CD4-positive, alpha-beta T cell treated with Interleukin-21 for 1 hour (primary cell): ENCODE data around the gene PAK5.

Source experiments
- DNase-seq: peaks from one replicate; pipeline ENCODE4 v3.0.0-alpha.2; 2020

The PAK5 gene

DNA sequence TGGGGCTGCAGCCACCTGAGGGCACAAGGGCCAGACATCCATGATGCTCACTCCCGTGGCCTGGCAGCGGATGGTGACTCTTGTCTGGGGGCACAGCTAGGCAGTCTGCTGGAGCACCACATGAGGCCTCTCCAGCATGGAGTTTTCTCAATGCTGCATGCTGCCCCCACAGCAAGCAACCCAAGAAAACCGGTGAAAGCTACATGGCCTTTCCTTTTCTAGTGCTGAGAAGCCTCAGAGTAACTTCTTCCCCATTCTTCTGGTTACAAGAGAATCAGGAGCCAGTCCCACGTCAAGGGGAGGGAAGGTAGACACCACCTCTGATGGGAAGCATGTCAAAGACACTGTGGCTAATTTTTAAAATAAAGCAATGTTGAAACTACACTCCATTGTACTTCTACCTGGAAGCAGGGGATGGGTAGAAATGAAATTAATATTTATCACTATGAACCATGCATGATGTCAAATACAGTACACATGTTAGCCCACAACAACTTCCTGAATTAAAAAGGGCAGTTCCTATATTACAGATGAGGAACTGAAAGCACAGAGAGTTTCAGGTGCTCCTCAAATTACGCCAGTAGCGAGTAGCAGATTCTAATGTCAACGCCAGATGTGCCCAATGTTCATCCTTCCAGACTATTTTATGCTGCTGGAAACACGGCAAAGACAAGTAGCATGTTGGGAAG, 223.0 kb downstream of the PAK5 start:
- no peak for DNase-seq

DNA sequence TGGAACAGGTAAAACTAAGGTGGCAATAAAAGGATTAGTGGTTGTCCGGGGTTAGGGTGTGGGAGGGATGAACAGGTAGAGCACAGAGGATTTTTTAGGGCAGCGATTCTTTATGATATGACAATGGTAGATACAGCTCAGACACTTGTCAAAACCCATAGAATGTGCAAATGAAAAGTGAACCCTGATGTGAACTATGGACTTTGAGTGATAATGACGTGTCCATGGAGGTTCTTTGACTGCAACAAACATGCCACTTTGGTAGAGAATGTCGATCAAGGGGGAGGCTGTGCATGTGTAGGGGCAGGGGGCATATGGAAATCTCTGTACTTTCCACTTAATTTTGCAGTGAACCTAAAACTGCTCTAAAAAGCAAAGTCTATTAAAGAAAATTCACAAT, 223.8 kb downstream of the PAK5 start:
- no peak for DNase-seq

DNA sequence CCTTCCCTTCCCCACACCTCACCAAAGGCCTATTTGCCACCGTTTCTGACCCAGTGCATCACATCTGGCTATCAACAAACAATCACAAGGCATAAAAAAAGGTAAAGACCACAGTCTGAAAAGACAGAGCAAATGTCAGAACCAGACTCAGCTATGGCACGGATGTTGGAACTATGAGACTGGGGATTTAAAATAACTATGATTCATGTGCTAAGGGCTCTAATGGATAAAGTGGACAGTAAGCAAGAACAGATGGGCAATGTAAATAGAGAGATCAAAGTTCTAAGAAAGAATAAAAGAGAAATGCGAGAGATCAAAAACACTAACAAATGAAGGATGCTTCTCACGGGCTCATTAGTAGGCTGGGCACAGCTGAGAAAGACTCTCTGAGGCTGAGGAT, 225.0 kb downstream of the PAK5 start:
- no peak for DNase-seq

DNA sequence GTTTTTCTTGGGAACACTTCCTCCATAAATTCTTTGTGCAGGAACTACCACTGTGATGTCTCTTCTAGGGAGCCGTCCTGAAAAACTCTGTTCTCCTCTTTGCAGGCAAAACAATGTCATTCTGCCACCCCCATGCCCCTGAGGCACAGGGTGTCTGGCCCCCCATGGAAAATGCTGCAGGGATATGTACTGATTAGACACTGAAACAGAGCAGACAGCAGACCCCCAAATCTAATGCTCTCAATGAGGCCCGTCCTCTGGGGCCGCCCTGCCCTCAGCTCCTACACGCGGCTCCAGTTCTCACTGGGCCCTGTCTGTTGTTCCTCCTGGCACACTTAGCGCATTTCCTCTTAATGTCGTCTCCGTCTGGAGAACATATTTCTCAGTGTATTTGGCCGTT, 227.0 kb downstream of the PAK5 start:
- no peak for DNase-seq

DNA sequence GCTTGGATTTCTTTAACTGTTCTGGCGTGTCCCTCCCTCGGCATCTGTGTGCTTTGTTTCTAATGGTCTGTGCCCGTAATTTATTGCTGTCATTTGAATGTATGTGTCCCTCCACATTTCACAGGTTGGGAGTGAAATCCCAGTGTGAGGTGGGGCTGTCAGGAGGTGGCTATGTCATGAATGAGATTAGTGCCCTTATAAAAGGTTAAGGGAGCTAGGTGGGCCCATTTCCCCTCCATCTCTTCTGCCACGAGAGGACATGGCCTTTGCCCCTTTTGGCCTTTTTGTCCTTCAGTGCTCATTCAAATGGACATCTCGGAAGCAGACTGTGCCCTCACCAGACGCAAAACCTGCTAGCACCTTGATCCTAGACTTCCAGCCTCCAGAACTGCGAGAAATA, 228.2 kb downstream of the PAK5 start:
- no peak for DNase-seq

DNA sequence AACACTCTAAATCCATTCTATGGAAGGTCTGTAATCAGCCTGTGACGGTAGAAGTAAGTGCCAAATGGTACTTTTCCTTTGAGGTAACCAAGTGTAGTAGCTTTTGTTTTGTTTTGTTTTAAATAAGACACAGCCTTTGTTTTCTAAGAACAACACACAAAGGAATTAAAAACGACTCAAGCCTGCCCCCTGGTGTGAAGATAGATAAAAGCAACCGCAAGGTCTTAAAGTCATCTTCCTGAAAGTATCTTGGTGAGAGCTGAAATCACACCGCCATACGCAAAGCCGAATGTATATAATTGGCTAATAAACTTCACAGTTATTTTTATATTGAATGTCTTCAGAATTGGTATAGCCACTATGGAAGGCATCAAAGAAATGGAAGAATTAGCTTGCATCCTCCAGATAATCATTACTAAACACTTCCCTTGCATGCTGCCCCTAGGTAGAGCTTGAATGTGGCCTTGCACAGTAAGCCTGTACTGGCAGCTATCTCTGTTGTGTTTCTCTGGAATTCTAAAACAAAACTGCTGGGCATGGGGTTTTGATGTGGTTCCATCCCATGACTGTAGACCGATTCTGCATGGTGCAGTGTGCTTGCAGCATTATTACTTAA, 228.9 kb downstream of the PAK5 start:
- peak; percentile 42 for DNase-seq

DNA sequence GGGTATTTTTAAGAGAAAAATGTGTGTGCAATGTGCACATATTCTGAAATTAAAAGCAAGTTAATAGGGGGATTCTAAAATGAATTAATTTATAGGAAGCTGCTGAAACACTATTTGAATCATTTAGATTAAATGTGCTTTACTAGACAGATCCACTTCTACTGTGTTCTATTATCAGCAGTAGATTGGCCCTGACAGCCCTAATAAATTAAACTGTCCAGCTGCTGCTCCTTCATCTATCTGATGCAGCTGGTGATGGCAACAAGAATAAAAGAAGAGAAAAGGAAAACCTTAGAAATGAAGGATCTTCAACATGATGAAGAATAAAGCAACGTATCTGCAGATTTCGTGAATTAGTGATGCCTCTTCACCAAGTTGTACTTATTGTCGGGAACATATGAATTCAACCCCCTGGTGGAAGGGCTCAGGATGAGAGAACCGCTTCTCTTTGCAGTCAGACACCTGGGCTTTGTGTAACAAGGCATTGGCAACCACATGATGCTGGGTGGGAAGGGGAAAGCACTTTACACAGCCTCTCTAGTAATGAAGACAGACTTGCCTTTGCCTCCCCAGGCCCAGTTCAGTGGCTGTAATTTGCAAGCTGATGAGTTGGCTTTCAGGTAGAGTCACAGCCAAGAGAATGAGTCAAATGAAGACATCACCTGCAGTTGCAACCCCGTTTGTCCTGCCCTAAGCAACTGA, 230.1 kb downstream of the PAK5 start:
- no peak for DNase-seq

DNA sequence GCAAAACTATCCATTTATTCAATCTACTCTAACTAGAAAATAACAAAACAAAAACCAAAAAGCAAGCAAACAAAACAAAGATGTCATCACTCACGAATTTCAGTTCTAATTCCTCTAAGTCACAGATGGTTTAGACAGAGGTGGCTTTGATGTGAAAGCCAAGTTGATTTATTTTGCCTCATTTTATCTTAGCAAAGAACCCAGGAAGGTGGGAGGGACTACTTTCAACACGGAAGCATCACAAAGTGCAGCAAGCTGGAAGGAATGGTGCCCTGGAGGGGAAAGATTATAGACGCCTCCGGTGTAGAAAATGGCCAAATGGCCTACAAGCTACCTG, 236.1 kb downstream of the PAK5 start:
- no peak for DNase-seq

DNA sequence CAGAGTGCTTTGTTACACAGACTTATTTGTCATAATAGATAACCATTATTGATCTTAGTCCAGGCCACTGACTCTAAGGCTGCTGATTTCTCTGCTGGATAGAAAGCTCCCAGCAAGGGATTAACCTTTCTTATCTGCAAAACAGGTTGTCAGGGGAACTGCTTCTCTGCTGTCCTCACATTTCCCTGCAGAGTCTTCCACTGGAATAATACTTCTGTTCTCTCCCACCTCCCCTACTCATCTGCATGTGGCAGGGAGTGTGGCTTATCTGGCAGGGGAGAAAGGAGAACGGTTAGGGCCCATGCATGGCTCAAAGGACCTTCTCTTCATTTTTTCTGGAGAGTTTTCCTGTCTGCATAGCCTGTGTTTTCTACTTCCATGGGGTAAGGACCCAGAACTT, 238.3 kb downstream of the PAK5 start:
- no peak for DNase-seq

DNA sequence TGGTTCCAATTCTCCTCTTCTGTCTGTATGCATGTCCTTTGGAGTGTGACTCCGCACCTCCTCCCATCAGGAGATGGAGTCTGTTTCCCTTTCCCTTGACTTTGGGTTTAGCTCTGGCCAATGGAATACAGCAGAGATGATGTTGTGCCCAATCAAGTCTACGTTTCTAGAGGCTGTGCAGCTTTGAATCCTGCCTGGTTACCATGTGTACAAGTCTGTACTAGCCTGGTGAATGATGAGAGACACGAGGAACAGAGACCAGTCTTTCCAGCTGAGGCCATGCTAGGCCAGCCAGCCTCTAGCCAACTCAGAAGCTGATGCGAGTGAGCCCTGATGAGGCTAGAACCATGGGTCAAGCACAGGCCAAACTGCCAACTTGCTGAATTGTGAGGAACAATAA, 241.3 kb downstream of the PAK5 start:
- no peak for DNase-seq

DNA sequence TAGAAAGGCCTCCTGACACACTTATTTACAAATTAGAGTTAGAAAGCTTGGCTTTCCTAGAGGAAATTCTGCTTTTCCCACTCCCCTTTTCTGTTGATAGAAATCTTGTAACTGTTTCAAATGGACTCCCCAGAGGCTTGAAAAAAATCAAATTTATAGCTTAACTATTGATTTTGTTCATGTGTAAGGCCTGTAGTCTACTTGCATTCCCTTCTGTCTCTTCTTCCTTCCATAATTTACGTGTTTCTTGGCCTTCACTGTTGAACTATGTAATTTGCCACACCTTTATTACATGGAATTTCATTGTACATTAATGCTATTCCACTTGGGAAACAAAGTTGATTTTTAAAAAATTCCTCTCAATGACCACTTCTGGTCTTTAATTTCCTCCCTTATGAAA, 243.1 kb downstream of the PAK5 start:
- DNase-seq, result no peak

DNA sequence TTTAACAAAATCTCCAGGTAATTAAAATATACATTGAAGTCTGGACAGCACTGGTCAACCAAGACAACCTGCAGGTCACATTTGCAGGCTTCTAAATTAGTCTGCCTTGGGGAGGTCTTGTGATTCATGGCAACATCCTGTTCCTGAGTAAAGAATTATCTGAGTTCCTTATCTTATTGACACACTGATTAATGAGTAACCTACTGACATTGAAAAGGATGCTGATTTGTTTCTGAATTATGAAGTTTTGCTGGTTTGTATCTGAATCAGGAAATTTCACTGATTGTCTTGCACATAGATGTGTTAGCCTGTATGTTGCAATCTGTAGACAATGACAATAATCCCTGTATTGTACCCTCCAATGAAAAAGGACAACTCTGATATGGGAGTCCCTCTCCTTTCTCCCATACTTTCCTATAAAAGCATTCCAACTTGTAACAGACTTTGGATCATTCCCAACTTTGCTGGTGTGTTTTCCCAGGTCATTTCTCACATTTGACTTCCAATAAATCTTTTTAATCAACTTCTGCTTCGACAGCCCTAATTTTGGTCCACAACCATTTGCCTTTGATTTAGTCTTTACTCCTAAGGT, 244.5 kb downstream of the PAK5 start:
- no peak for DNase-seq

DNA sequence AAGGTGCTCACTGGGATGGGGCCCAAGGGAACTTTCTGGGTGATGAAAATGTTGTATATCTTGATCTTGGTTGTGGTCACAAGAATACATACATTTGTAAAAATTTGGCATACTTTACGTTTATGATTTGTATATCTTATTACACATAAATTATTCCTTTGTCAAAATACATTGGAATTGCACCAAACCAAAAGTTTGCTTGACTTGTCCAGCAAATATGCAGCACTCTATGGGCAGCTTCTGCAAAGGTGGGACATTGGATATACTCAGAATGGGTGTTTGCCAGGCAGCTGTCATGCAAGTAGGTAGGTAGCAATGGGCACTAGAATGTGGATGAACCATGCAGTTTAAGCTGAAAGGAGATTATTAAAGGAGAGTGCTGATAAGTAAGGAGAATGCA, 246.5 kb downstream of the PAK5 start:
- DNase-seq, result no peak

DNA sequence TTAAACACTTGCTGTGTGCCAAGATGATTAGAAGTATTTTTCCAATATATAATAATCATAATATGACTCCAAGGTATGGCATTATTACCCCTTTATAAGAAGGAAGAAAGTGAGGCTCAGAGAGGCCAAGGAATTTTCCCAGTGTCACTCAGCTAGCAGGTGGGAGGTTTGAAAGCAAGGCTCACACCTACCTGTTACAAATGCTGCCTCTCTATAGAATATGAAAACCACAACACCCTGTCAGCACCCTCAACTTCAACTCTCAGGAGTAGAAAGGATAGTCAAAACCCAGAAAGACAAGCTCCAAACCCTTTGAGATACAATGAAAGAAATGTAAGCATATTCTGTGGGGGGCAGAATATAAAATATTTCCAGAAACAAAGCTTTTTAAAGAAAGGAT, 247.8 kb downstream of the PAK5 start:
- no peak for DNase-seq

DNA sequence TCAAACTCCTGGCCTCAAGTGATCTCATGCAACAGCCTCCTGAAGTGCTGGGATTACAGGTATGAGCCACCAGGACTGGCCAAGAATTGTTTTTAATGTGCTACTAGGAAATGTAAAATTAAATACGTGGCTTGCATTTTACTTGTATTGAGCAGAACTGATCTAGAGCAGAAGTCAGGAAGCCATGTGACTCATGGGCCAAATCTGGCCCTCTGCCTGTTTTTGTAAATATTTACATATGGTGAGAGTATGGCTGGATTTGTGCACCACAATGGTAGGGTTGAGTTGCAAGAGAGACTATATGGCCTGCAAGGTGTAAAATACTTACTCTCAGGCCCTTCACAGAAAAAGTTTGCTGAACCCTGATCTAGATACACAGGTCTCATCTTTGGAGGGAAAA, 248.7 kb downstream of the PAK5 start:
- DNase-seq, result no peak

DNA sequence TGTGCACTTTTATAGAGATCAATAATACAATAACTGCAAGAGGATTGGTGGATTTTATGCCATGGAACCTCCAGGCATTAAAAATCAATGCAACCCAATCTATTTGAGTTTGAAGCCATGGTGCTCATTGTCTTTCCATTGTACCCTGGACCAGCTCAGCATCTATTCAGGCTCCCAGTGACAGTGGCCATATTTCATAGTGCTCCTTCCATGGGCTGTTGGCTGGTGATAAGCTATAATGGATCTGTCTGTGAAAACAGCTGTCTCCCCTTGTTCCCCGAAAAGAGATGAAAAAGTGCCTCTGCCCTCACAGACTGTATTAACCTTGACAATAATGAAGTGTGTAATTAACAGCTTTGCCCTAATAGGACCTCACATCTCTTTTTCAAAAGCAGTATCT, 250.2 kb downstream of the PAK5 start:
- no peak for DNase-seq

DNA sequence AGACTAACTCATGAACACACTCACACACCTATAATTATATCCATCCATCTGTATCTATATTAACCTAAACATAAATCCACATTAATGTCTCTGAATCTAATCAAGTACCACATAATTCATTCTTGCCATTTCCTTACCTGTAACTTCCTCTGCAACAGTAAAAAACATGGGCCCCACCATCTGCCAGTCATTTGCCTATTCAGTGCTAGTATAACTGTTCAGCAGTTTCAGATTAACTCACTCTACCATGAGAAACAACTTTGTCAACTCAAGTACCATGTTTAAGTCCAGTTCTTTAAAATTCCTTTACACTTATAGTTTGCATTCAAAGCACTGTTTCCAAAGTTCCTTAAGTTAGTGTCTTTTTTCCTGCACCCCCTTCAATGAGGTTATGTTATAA, 255.7 kb downstream of the PAK5 start:
- DNase-seq, result no peak

DNA sequence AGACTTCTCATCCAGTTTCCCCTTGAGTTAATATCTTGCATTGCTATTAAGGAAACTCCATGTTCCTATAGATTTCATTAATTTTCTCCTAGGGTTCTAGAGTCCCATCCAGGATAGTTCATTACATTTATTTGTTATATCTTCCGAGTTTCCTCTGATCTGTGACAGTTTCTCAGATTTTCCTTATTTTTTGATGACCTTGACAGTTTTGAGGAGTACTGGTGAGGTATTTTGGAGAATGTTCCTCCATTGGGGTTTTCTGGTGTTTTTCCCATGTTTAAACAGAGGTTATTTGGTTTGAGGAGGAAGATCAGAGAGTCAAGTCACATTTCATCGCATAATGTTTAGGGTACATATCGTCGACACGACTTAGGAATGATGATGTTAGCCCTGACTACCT, 256.7 kb downstream of the PAK5 start:
- no peak for DNase-seq

DNA sequence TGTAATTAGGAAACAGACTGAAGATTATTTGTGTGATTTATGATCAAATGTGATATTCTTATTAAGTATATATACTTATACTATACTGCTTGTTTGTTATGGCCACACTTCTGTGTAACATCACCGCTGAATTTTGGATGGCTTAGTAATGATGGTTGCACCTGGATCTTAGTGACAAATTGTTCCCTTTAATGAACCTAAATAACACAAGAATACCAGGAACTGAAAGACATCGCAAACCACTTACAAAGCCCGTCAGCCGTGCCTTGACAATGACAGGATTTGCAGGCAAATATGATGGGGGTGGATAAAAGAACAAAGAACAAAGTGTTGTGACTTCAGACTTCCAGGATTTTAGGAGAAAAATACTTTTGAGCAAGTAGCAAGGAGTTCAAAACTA, 257.4 kb downstream of the PAK5 start:
- DNase-seq, result no peak

DNA sequence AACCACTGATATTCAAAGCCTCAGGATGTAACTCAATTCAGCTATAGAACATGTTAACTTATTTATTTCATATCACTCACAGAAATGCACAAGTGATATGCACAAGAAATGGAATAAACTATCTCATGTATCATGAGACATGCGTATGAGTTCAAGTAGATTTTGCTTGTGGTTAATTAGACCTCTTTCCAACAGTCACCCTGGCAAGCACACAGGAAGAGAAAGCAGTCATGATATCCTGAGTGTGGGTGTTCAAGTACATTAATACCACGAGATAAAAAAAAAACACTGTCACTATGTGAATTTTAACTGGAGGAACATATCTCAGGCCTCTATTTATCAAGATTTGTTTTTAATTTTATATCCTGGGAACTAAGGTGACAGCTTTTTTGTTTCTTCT, 260.3 kb downstream of the PAK5 start:
- DNase-seq, result no peak

DNA sequence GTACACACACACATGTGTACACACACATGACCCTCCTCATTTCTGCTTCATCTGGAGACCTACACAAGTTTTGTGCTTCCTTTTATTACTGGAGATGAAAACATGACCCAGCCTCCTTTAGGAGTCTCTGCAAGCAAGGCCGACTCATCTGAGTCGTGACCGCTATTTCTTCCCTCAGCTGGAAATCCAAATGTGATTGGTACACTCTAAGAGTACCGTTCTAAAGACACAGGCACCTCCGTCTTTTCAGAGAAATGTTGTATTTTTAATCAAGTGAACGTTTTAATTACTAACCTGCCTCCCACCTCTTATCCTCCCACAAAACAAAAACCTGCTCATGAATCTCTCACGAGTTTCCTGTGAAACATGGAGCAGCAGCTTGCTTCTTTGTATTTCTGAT, 261.5 kb downstream of the PAK5 start:
- DNase-seq, result no peak

DNA sequence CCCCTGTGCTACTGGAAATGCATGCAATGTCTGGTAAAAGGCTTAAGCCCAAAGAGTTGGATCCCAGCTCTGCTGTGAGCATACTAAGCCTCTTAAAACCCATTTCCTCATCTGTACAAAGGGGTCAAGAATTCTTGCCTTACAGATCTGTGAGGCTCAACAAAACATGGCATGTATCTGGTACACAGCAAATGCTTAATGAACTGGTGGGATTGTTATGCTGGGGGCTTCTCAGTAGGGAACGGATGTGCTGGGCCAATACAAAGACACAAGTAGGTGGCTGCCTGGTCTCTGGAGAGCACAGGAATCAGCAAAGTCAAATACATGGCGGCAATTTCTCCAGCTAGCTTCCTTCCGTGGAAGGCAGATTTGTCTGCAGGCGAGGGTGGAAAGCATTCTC, 262.2 kb downstream of the PAK5 start:
- DNase-seq, result no peak

DNA sequence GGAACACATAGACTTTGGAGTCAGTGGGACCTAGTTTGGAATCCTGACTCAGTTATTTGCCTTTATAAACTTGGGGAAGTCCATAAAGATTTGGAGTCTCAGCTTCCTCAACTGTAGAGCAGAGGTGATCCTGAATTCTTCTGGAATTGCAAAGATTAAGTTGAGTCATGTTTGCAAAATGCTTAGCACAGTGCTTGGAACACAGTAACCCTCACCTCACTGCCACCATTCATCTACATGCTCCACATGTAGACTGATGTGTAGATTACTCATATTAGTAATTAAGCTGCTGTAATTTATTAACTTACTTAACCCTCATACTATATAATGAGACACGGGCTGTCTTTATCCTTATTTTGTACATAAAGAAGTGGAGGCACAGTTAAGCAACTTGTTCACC, 263.0 kb downstream of the PAK5 start:
- DNase-seq, result no peak

DNA sequence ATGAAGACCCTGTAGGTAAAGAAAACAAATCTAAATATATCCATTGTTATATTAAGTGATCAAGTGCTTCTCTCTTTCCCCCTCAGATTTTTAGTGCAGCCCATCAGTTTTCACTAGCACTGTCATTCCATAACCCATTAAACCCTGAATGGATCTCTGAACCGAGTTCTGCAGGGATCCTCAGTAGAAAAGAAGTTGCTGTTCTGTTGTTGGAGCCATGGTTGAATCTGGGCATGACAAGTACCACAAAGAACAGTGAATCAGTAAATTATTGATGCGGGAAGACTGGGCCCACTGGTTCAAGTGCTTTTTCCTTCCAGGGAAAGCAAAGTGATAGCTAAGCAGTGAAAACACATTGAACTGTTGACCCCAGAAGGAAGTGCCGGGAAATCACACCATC, 264.1 kb downstream of the PAK5 start:
- DNase-seq, result no peak
